ENCODE results near the gene MINAR1.

The MINAR1 gene

GRCh38 chr15:79478108-79478507, 46.0 kb downstream of the MINAR1 start:
- H3K27me3 ChIP-seq (ENCODE audit: insufficient read depth, low read length), result no peaks in the 10 kb centered on the region
- no peaks in the 10 kb centered on the region for H3K36me3 ChIP-seq (ENCODE audit: insufficient read depth, low read depth, low read length)
- H3K9ac ChIP-seq (ENCODE audit: low read depth, low read length), result no peak overlapping the region
- H3K4me1 ChIP-seq (ENCODE audit: insufficient read depth, low read length), result no peaks in the 10 kb centered on the region
- H3K4me3 ChIP-seq (ENCODE audit: low read length), result no peak overlapping the region
- no peaks in the 10 kb centered on the region for H3K9me3 ChIP-seq (ENCODE audit: insufficient read depth, low read depth, low read length)
- no peak overlapping the region for H3K27ac ChIP-seq (ENCODE audit: low read length)

- no peak overlapping the region for H3K27ac ChIP-seq (ENCODE audit: low read length)
- no peaks in the 10 kb centered on the region for H3K9me3 ChIP-seq (ENCODE audit: insufficient read depth, low read depth, low read length)
- no peaks in the 10 kb centered on the region for H3K27me3 ChIP-seq (ENCODE audit: insufficient read depth, low read length)
- H3K9ac ChIP-seq (ENCODE audit: low read depth, low read length), result no peak overlapping the region
- no peak overlapping the region for H3K4me3 ChIP-seq (ENCODE audit: low read length)
- no peaks in the 10 kb centered on the region for H3K36me3 ChIP-seq (ENCODE audit: insufficient read depth, low read depth, low read length)
- no peaks in the 10 kb centered on the region for H3K4me1 ChIP-seq (ENCODE audit: insufficient read depth, low read length)
Measured at GRCh38 chr15:79479616-79480015, 47.5 kb downstream of the MINAR1 start.

GRCh38 chr15:79481793-79482192, 49.7 kb downstream of the MINAR1 start:
- no peak overlapping the region for H3K27ac ChIP-seq (ENCODE audit: low read length)
- no peak overlapping the region for H3K9ac ChIP-seq (ENCODE audit: low read depth, low read length)
- H3K4me1 ChIP-seq (ENCODE audit: insufficient read depth, low read length), result no peaks in the 10 kb centered on the region
- H3K9me3 ChIP-seq (ENCODE audit: insufficient read depth, low read depth, low read length), result no peaks in the 10 kb centered on the region
- H3K36me3 ChIP-seq (ENCODE audit: insufficient read depth, low read depth, low read length), result no peaks in the 10 kb centered on the region
- H3K27me3 ChIP-seq (ENCODE audit: insufficient read depth, low read length), result no peaks in the 10 kb centered on the region
- no peak overlapping the region for H3K4me3 ChIP-seq (ENCODE audit: low read length)

All from iPS-20b (cell line).